Measurements from ENCODE around the gene MECP2. TPM values are rescaled to one million over a fixed set of nuclear protein-coding genes. Genes with fewer than 3 reads are reported as not detected.
"Not testable (repeated sequence)": the region's sequence is repeated elsewhere in the genome, so short reads cannot be mapped to it uniquely, and the experiment has no call there.

Gene MECP2
- total RNA-seq, 1 donor from 2014 or later = 57.8 TPM

DNA sequence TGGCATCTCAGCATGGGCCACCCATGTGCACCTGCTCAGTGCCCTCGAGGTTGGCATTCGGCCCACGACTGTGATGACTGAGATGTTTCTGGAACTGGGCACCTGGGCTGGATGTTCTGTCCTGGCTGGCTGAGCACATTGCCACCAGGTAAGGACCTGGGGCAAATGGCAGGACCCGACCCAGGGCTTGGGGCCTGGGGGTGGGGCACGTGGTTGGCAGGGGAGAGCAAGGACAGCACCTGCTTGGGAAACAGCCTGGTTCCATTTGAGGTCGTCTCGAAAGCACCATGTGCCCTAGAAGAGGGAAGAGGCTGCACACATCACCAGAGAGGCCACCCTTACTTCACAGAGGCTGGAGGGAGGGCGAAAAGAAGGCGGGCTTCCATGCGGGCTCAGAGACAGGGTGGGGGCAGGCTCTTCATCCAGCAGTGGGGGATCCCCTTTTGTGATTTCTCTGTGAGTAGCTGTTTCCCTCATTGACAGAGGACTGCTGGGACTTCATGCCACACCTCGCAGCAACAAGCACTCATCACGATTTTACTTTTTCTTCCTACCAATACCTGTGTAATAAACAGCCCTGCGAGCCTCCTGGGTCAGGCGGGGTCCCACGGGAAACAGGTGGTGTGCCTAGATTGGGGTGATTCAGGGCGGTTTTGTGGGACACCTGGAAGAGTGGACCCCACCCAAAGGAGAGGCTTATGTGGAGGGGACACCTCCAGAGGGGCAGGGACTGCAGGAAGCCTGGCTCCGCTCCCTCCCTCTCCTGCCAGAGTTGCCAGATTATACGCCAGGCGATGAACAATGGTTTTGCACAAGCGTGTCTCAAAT lies 113.0 kb downstream of the MECP2 start:
- Mint-ChIP-seq H3K4me3 (no peak overlapping the region), H3K4me1 (no peaks in the 10 kb centered on the region), H3K27me3 (ENCODE audit: low read depth) (no peaks in the 10 kb centered on the region), H3K27ac (no peak overlapping the region), H3K9me3 (no peaks in the 10 kb centered on the region), H3K36me3 (peaks cover 14% of the 10 kb centered on the region)
- TF ChIP-seq, protein P1, sequence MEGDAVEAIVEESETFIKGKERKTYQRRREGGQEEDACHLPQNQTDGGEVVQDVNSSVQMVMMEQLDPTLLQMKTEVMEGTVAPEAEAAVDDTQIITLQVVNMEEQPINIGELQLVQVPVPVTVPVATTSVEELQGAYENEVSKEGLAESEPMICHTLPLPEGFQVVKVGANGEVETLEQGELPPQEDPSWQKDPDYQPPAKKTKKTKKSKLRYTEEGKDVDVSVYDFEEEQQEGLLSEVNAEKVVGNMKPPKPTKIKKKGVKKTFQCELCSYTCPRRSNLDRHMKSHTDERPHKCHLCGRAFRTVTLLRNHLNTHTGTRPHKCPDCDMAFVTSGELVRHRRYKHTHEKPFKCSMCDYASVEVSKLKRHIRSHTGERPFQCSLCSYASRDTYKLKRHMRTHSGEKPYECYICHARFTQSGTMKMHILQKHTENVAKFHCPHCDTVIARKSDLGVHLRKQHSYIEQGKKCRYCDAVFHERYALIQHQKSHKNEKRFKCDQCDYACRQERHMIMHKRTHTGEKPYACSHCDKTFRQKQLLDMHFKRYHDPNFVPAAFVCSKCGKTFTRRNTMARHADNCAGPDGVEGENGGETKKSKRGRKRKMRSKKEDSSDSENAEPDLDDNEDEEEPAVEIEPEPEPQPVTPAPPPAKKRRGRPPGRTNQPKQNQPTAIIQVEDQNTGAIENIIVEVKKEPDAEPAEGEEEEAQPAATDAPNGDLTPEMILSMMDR (IDR thresholded peaks at IDR 0.05; ENCODE audit: unreplicated experiment) = no peak
- no peak for DNase-seq (ENCODE audit: low spot score in 2 of 2, unreplicated experiment in 2 of 2)

DNA sequence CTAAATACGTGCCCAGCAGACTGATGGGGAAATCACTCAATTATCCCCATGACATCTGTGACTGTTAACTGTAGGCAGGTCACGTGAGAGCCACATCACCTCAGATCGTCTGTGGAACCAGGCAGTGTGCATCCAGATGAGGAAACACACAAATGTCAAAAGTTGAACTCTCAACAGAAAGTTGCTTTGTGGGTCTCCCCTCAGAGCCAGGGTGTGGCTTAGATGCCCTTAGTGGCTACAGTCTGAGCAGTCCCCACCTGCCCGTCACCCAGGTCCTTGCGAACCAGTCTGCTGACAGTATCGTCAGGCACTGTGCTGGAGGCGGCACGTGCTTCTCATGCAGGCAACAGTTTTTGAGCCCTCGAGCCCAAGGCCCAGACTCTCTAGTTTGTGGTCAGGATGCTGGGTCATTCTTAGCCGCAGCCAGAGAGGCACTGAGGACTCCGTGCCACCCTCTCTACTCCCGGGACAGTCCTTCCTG lies 114.2 kb downstream of the MECP2 start:
- H3K36me3 Mint-ChIP-seq = peaks cover 14% of the 10 kb centered on the region
- H3K4me1 Mint-ChIP-seq = no peaks in the 10 kb centered on the region
- H3K27me3 Mint-ChIP-seq (ENCODE audit: low read depth) = no peaks in the 10 kb centered on the region
- H3K9me3 Mint-ChIP-seq = no peaks in the 10 kb centered on the region
- no peak for DNase-seq (ENCODE audit: low spot score in 2 of 2, unreplicated experiment in 2 of 2)
- no peak overlapping the region for H3K27ac Mint-ChIP-seq
- no peak overlapping the region for H3K4me3 Mint-ChIP-seq
- TF ChIP-seq, protein P1 (IDR thresholded peaks at IDR 0.05; ENCODE audit: unreplicated experiment) = no peak

DNA sequence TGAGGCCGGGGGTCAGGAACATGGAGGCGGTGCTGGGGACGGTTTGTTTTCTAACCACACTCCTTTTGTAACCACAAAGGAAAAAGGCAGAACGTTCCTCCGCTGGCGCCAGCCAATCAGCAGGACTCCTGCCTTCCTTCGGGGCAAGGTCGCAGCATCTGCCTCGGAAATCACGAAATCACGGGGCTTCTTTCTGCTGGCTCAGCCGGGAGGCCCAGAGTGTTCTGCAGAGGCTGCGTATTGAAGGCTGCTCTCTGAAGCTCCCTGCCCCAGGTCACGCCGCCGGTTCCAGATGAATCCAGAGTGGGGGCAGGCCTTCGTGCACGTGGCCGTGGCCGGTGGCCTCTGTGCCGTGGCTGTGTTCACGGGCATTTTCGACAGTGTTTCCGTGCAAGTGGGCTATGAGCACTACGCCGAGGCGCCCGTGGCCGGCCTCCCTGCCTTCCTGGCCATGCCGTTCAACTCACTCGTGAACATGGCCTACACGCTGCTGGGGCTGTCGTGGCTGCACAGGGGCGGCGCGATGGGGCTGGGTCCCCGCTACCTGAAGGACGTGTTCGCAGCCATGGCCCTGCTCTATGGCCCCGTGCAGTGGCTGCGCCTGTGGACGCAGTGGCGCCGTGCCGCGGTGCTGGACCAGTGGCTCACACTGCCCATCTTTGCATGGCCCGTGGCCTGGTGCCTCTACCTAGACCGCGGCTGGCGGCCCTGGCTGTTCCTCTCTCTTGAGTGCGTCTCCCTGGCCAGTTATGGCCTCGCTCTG lies 115.6 kb downstream of the MECP2 start:
- H3K27ac Mint-ChIP-seq = no peak overlapping the region

DNA sequence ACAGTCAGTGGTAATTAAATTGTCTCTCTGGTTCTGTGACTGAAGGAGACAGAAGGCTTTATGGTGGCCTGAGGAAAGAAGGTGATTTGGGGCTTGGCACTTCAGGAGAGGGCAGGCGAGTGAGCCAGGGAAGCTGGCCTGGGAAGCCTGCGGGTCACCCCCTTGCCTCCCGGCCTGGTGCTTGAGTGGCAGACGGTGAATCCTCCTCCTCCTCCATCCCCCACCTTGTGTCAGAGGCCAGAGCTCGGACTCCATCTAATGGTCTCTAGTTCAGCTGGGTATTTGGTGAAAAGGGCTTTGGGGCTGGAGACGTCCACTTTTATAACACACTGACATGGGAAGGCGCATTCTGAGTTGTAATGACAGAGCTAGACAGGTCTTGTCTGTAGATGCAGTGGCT lies 116.3 kb downstream of the MECP2 start:
- TF ChIP-seq, protein P1 (IDR thresholded peaks at IDR 0.05; ENCODE audit: unreplicated experiment) = no peak
- Mint-ChIP-seq H3K4me1 (no peaks in the 10 kb centered on the region), H3K4me3 (no peak overlapping the region), H3K36me3 (peaks cover 14% of the 10 kb centered on the region), H3K27ac (no peak overlapping the region), H3K27me3 (ENCODE audit: low read depth) (no peaks in the 10 kb centered on the region), H3K9me3 (no peaks in the 10 kb centered on the region)
- no peak for DNase-seq (ENCODE audit: low spot score in 2 of 2, unreplicated experiment in 2 of 2)

More for the DNA sequence above, 115.6 kb downstream of the MECP2 start:
- Mint-ChIP-seq H3K36me3 (peaks cover 14% of the 10 kb centered on the region), H3K27me3 (ENCODE audit: low read depth) (no peaks in the 10 kb centered on the region), H3K4me3 (no peak overlapping the region), H3K9me3 (no peaks in the 10 kb centered on the region), H3K4me1 (no peaks in the 10 kb centered on the region)
- TF ChIP-seq, protein P1 (IDR thresholded peaks at IDR 0.05; ENCODE audit: unreplicated experiment) = no peak
- DNase-seq (ENCODE audit: low spot score in 2 of 2, unreplicated experiment in 2 of 2) = no peak

DNA sequence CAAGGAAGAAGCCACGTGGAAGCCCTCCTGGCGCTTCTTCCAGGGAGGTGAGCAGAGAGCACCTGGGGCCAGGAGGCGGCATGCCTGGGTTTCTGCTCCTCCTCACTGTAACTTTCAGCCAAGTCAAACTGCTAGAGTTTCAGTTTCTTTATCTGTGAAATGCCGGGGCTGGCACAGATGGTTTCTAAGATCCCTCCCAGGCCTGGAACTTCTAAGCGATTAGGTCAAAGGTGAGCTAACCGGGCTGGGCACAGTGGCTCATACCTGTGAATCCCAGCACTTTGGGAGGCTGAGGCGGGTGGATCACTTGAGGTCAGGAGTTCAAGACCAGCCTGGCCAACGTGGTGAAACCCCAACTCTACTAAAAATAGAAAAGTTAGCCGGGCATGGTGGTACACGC lies 117.1 kb downstream of the MECP2 start:
- not testable (repeated sequence) for H3K27ac Mint-ChIP-seq; H3K9me3 Mint-ChIP-seq; H3K27me3 Mint-ChIP-seq (ENCODE audit: low read depth); DNase-seq (ENCODE audit: low spot score in 2 of 2, unreplicated experiment in 2 of 2); H3K4me3 Mint-ChIP-seq; H3K4me1 Mint-ChIP-seq
- peaks cover 14% of the 10 kb centered on the region for H3K36me3 Mint-ChIP-seq

Measured in mesothelial cell of epicardium (in vitro differentiated cells).